Kidney (tissue), 22 donors: ENCODE results near the gene RRAD. TPM values are rescaled to one million over a fixed set of nuclear protein-coding genes. Genes with fewer than 3 reads are reported as not detected.
"Not testable (repeated sequence)": the region's sequence is repeated elsewhere in the genome, so short reads cannot be mapped to it uniquely, and the experiment has no call there.

Experiments
- DNase-seq, 5 donors: peaks; one replicate each; pipeline ENCODE4 v3.0.0-alpha.2; 2013 to 2020
- FAIRE-seq: peaks from 2 replicates; lab custom pipeline; 2012; peaks lifted over from hg19 to GRCh38; lab: Jason Lieb, UNC
- H3K27ac ChIP-seq, 2 donors: one replicate each; pipeline ENCODE4 v1.7.0; 2013; ENCODE audit warnings: low read depth in 2 of 2, low read length in 2 of 2, inconsistent platforms in 1 of 2
- H3K27me3 ChIP-seq: one replicate; pipeline ENCODE4 v1.7.1; 2013; ENCODE audit warnings: low read length, inconsistent platforms; ENCODE audit not compliant: control insufficient read depth, insufficient read depth
- H3K36me3 ChIP-seq, 3 donors: one replicate each; pipeline versions ENCODE4 v1.7.0 to v1.7.1; 2013; ENCODE audit warnings: low read length in 3 of 3, control low read depth in 1 of 3, inconsistent platforms in 1 of 3; ENCODE audit not compliant: insufficient read depth in 3 of 3, control insufficient read depth in 2 of 3
- H3K4me1 ChIP-seq, 3 donors: one replicate each; pipeline versions ENCODE4 v1.7.0 to v1.7.1; 2013; ENCODE audit warnings: low read length in 3 of 3, inconsistent platforms in 1 of 3, low read depth in 1 of 3; ENCODE audit not compliant: control insufficient read depth in 2 of 3, insufficient read depth in 2 of 3
- H3K4me3 ChIP-seq, 3 donors: one replicate each; pipeline versions ENCODE4 v1.7.0 to v1.8.1; 2013; ENCODE audit warnings: low read length in 3 of 3, control low read depth in 1 of 3, inconsistent platforms in 1 of 3
- H3K9ac ChIP-seq, 3 donors: one replicate each; pipeline versions ENCODE4 v1.7.0 to v1.7.1; 2013; ENCODE audit warnings: low read length in 3 of 3, control low read depth in 1 of 3, inconsistent platforms in 1 of 3
- H3K9me3 ChIP-seq, 3 donors: one replicate each; pipeline versions ENCODE4 v1.7.0 to v1.7.1; 2013; ENCODE audit warnings: low read length in 3 of 3, control low read depth in 1 of 3, inconsistent platforms in 1 of 3; ENCODE audit not compliant: control insufficient read depth in 2 of 3, insufficient read depth in 1 of 3
- CTCF ChIP-seq: IDR thresholded peaks from 3 replicates; pipeline ENCODE4 v1.5.1; 2012; ENCODE audit warnings: mild to moderate bottlenecking, moderate library complexity, borderline replicate concordance; ENCODE audit not compliant: insufficient read depth; ENCODE audit errors: extremely low read depth
- intact Hi-C: fragments of 100-400 bp; cut with DNase I; formaldehyde crosslinking; loops from one replicate; pipeline ENCODE4 v1.11.1; 2022
- long read RNA-seq, 10 donors: library from polyadenylated mRNA in 1 of 10; unstranded in 1 of 10; transcript quantifications; one replicate each; pipeline ENCODE4 v2.0.0 and lab custom pipeline, GENCODE V29; 2021 to 2026
- polyA plus RNA-seq: library from polyadenylated mRNA; stranded (reverse); fragments of 350-450 nt; fragmentation: Illumina TruSeq; extraction: RNeasy Lipid Tissue Mini Kit (QIAGEN cat#74804); gene quantifications from one replicate; pipeline ENCODE4 v1.2.3, GENCODE V29; 2014; ENCODE audit warnings: low read depth, low replicate concordance; ENCODE audit not compliant: insufficient read depth
- total RNA-seq: library from RNA; stranded (reverse); fragmentation: NEBNext Ultra II Directional; extraction: Animal tissue kit (Norgen Biotek cat#: 25700); gene quantifications from one replicate; pipeline ENCODE4 v1.2.1, GENCODE V29; 2021
- donor health status: control.
- donor health status: control.
- donor health status: control.
- donor health status: control.
- donor health status: control.
- donor health status: DM: yes; HTN: yes; CAD: no.
- donor health status: Normal renal cell carcinoma (clear cell type).

RRAD gene
- 90.9 TPM for total RNA-seq
- polyA plus RNA-seq, result 14.3 TPM
- long read RNA-seq, donor 1, partial matches to known transcripts, result 0 of 3 reads
- long read RNA-seq, donor 1, other reads (novel, unspliced or antisense), result 0 of 3 reads
- long read RNA-seq, donor 2, partial matches to known transcripts, result 0 of 1 reads
- long read RNA-seq, donor 2, other reads (novel, unspliced or antisense), result 0 of 1 reads
- long read RNA-seq, donor 3, partial matches to known transcripts, result 6 of 8 reads
- long read RNA-seq, donor 3, other reads (novel, unspliced or antisense), result 0 of 8 reads
- long read RNA-seq, donor 4, result 0 reads
- long read RNA-seq, donor 5, result 0 reads
- long read RNA-seq, donor 6, partial matches to known transcripts, result 0 of 3 reads
- long read RNA-seq, donor 6, other reads (novel, unspliced or antisense), result 0 of 3 reads
- long read RNA-seq, donor 7, transcript RRAD-201 (5 exons, 1,569 nt), result major isoform, 187 of 282 reads
- long read RNA-seq, donor 7, transcript RRAD-202 (5 exons, 1,476 nt), result minor isoform, 11 of 282 reads
- long read RNA-seq, donor 7, partial matches to known transcripts, result 48 of 282 reads
- long read RNA-seq, donor 7, other reads (novel, unspliced or antisense), result 36 of 282 reads
- long read RNA-seq, donor 8, partial matches to known transcripts, result 0 of 1 reads
- long read RNA-seq, donor 8, other reads (novel, unspliced or antisense), result 0 of 1 reads
- long read RNA-seq, donor 9, partial matches to known transcripts, result 0 of 2 reads
- long read RNA-seq, donor 9, other reads (novel, unspliced or antisense), result 0 of 2 reads
- long read RNA-seq, donor 10, partial matches to known transcripts, result 0 of 1 reads
- long read RNA-seq, donor 10, other reads (novel, unspliced or antisense), result 0 of 1 reads

GRCh38 chr16:66925322-66925840 is at the start of gene RRAD:
RRAD (minus strand) TSS chr16:66925535; CDS start chr16:66925179, 356 bp downstream.
- H3K27ac ChIP-seq, result peak within 1 kb of the TSS; percentile 67 to 88
- FAIRE-seq, result no peak
- no peaks in the 10 kb centered on the region for H3K36me3 ChIP-seq
- no peak for TF ChIP-seq CTCF
- no peaks in the 10 kb centered on the region for H3K27me3 ChIP-seq
- peak within 1 kb of the TSS in 2 of 3 donors; percentile 28 to 46 for H3K4me3 ChIP-seq
- peaks cover 0 to 20% (median 8%) of the 10 kb centered on the region in 3 donors for H3K4me1 ChIP-seq
- peak in 2 of 5 donors; percentile 26 to 90 for DNase-seq
- intact Hi-C loops, result no loop called here
- peak within 1 kb of the TSS in 2 of 3 donors; percentile 38 to 41 for H3K9ac ChIP-seq
- no peaks in the 10 kb centered on the region for H3K9me3 ChIP-seq

GRCh38 chr16:66974932-66975246 is 49.6 kb upstream of the RRAD start:
- H3K27me3 ChIP-seq, H3K9ac ChIP-seq, H3K4me1 ChIP-seq, H3K36me3 ChIP-seq, intact Hi-C loops, H3K9me3 ChIP-seq, H3K4me3 ChIP-seq, FAIRE-seq, H3K27ac ChIP-seq: not testable (repeated sequence)
- peak in 3 of 5 donors; percentile 40 to 55 (median 41) for DNase-seq

- FAIRE-seq, H3K4me1 ChIP-seq, H3K9ac ChIP-seq, H3K36me3 ChIP-seq, H3K4me3 ChIP-seq, DNase-seq, intact Hi-C loops, H3K27ac ChIP-seq, H3K9me3 ChIP-seq, H3K27me3 ChIP-seq: not testable (repeated sequence)
Measured at GRCh38 chr16:66974156-66974931, 49.0 kb upstream of the RRAD start.

- Histone ChIP-seq H3K36me3 (no peaks in the 10 kb centered on the region), H3K4me3 (no peak overlapping the region), H3K4me1 (peaks cover 0 to 5% (median 4%) of the 10 kb centered on the region in 3 donors), H3K27ac (peak overlapping the region in 1 of 2 donors; percentile 32), H3K9ac (no peak overlapping the region), H3K9me3 (no peaks in the 10 kb centered on the region), H3K27me3 (no peaks in the 10 kb centered on the region)
- no peak for TF ChIP-seq CTCF
- FAIRE-seq, result no peak
- DNase-seq, result no peak
- intact Hi-C loops, result no loop called here
Measured at GRCh38 chr16:66973716-66974115, 48.4 kb upstream of the RRAD start.
